ENCODE data around the gene RABEP2.

- TF ChIP-seq, protein P1, sequence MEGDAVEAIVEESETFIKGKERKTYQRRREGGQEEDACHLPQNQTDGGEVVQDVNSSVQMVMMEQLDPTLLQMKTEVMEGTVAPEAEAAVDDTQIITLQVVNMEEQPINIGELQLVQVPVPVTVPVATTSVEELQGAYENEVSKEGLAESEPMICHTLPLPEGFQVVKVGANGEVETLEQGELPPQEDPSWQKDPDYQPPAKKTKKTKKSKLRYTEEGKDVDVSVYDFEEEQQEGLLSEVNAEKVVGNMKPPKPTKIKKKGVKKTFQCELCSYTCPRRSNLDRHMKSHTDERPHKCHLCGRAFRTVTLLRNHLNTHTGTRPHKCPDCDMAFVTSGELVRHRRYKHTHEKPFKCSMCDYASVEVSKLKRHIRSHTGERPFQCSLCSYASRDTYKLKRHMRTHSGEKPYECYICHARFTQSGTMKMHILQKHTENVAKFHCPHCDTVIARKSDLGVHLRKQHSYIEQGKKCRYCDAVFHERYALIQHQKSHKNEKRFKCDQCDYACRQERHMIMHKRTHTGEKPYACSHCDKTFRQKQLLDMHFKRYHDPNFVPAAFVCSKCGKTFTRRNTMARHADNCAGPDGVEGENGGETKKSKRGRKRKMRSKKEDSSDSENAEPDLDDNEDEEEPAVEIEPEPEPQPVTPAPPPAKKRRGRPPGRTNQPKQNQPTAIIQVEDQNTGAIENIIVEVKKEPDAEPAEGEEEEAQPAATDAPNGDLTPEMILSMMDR (optimal IDR thresholded peaks at IDR 0.05 in 1 of 3, IDR thresholded peaks at IDR 0.05 in 1 of 3, conservative IDR thresholded peaks at IDR 0.05 in 1 of 3; ENCODE audit: extremely low read depth in 1 of 3, insufficient read depth in 2 of 3, low read length in 3 of 3) = no peak
- no peak for TF ChIP-seq EZH2 (IDR thresholded peaks at IDR 0.05; ENCODE audit: low read length)
These were observed 24.4 kb downstream of the RABEP2 start for GRCh38 chr16:28900601-28901000.
